ENCODE data around the gene SUCNR1.
A peak's percentile ranks its signal among the peaks of the same experiment; 100 is the strongest.

Gene SUCNR1, protein sequence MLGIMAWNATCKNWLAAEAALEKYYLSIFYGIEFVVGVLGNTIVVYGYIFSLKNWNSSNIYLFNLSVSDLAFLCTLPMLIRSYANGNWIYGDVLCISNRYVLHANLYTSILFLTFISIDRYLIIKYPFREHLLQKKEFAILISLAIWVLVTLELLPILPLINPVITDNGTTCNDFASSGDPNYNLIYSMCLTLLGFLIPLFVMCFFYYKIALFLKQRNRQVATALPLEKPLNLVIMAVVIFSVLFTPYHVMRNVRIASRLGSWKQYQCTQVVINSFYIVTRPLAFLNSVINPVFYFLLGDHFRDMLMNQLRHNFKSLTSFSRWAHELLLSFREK

DNA sequence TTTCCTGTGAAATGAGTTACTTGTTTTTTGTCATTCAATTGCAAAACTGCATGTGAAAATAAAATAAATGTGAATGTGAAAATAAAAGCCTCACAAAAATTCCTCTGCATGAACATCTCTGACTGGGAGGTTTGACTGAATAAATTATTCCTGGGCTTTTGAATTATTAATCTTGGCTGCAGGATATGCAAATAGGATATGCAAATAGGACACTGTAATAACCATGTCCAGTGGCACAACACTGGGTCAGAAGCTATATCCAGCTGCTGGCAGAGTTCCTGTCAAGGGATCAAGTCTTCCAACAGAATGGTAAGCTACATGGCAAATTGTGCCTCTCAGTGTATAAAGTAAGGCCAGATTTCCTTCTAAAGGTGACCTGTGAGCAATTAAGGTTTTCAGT, at the start of gene SUCNR1:
TSS of gene SUCNR1 (plus strand) at position 246 of the 400 bp plus-strand sequence. CDS start 6,250 bp downstream, outside the sequence.
- H3K4me3 ChIP-seq (ENCODE audit: low read depth, low read length) = no peak within 1 kb of the TSS
- DNase-seq (ENCODE audit: low read depth) = no peak
- TF ChIP-seq, protein P1, sequence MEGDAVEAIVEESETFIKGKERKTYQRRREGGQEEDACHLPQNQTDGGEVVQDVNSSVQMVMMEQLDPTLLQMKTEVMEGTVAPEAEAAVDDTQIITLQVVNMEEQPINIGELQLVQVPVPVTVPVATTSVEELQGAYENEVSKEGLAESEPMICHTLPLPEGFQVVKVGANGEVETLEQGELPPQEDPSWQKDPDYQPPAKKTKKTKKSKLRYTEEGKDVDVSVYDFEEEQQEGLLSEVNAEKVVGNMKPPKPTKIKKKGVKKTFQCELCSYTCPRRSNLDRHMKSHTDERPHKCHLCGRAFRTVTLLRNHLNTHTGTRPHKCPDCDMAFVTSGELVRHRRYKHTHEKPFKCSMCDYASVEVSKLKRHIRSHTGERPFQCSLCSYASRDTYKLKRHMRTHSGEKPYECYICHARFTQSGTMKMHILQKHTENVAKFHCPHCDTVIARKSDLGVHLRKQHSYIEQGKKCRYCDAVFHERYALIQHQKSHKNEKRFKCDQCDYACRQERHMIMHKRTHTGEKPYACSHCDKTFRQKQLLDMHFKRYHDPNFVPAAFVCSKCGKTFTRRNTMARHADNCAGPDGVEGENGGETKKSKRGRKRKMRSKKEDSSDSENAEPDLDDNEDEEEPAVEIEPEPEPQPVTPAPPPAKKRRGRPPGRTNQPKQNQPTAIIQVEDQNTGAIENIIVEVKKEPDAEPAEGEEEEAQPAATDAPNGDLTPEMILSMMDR (conservative IDR thresholded peaks at IDR 0.05; ENCODE audit: low read depth, low read length) = no peak

- H3K4me3 ChIP-seq (ENCODE audit: low read depth, low read length) = no peak overlapping the region
- TF ChIP-seq, protein P1 (conservative IDR thresholded peaks at IDR 0.05; ENCODE audit: low read depth, low read length) = no peak
- no peak for DNase-seq (ENCODE audit: low read depth)
Measured at GRCh38 chr3:151827816-151828215, 45.6 kb upstream of the SUCNR1 start.

- TF ChIP-seq, protein P1 (conservative IDR thresholded peaks at IDR 0.05; ENCODE audit: low read depth, low read length) = no peak
- no peak overlapping the region for H3K4me3 ChIP-seq (ENCODE audit: low read depth, low read length)
- DNase-seq (ENCODE audit: low read depth) = peak; percentile 85
Measured at GRCh38 chr3:151835751-151836525, 37.5 kb upstream of the SUCNR1 start.

GRCh38 chr3:151837057-151837456, 36.4 kb upstream of the SUCNR1 start:
- peak; percentile 76 for DNase-seq (ENCODE audit: low read depth)
- no peak overlapping the region for H3K4me3 ChIP-seq (ENCODE audit: low read depth, low read length)
- TF ChIP-seq, protein P1 (conservative IDR thresholded peaks at IDR 0.05; ENCODE audit: low read depth, low read length) = no peak

GRCh38 chr3:151838574-151839312, 34.7 kb upstream of the SUCNR1 start:
- TF ChIP-seq, protein P1 (conservative IDR thresholded peaks at IDR 0.05; ENCODE audit: low read depth, low read length) = peak; percentile 80
- H3K4me3 ChIP-seq (ENCODE audit: low read depth, low read length) = peak overlapping the region; percentile 23
- DNase-seq (ENCODE audit: low read depth) = peak; percentile 96

DNA sequence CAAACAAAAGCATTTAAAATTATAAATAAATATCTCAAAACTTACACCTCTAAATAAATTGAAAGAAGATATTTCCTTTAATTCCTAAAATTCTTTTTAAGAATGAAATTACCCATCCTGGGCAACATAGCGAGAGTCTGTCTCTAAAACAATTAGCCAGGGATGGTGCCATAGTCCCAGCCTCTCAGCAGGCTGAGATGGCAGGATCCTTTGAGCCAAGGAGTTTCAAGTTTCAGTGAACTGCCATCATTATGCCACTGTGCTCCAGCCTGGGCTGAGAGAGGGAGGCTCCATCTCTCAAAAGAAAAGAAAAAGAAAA, 34.2 kb upstream of the SUCNR1 start:
- no peak for DNase-seq (ENCODE audit: low read depth)
- H3K4me3 ChIP-seq (ENCODE audit: low read depth, low read length) = no peak overlapping the region
- TF ChIP-seq, protein P1 (conservative IDR thresholded peaks at IDR 0.05; ENCODE audit: low read depth, low read length) = no peak

Measured in choroid plexus epithelial cell (primary cell).